Mononuclear cell (primary cell): ENCODE results near the gene SCO2. TPM values are rescaled to one million over a fixed set of nuclear protein-coding genes. Genes with fewer than 3 reads are reported as not detected.
"Not testable (repeated sequence)": the region's sequence is repeated elsewhere in the genome, so short reads cannot be mapped to it uniquely, and the experiment has no call there.

Experiments
- H3K27me3 ChIP-seq: 2 replicates; pipeline ENCODE4 v1.6.0; 2011; ENCODE audit warnings: low read length, control low read depth; ENCODE audit not compliant: insufficient read depth
- H3K4me1 ChIP-seq: 2 replicates; pipeline ENCODE4 v1.5.1; 2011; ENCODE audit warnings: mild to moderate bottlenecking, low read length, control low read depth; ENCODE audit not compliant: insufficient read depth
- H3K4me3 ChIP-seq: 2 replicates; pipeline ENCODE4 v1.5.1; 2011; ENCODE audit warnings: mild to moderate bottlenecking, low read length, moderate library complexity
- H3K9me3 ChIP-seq: 2 replicates; pipeline ENCODE4 v1.5.1; 2011; ENCODE audit warnings: low read depth, mild to moderate bottlenecking, control low read depth, low read length
- total RNA-seq: library from RNA; depleted of rRNA; stranded (reverse); fragments of >200 nt; gene quantifications from one replicate; pipeline ENCODE4 v1.2.3, GENCODE V29; 2012

SCO2 gene
- total RNA-seq, 1 donor, result 33.8 TPM

DNA sequence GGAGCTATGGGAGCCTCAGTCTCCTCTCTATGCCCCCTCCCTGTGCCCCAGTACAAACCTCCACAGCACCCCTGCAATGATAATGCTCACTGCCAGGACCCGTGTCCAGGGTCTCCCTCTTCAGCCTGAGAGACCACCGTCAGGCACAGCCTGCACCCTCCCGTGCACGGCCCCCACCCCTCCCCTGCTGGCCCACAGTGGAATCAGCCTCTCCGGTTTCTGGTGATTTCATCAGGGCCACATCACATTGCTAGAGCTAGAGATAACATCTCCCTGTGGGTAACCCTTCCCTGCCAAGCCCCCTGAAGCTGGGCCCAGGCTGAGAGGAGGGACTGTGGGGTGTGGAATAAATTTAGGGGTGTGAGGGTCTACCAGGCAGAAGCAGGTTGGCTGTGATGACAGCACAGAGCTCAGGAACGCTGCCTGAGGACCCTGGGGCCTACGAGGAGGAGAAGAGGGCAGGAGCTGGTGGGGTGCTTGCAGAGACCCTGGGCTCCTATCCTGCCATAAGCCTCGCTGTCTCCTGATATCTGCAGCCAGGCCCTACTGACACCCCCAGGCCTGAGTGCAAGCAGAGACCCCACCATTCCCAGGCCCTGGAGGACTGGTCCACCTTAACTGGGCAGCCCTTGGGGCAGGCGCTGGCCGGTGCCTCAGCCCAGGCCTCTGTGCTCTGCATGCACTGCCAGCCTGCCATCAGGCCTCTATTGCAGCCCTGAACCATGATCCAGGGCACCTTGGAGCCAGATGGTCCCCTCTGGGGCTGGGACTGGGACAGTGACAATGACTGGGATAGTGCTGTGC is 20.3 kb upstream of the SCO2 start, which contains the start of gene KLHDC7B:
KLHDC7B (plus strand) TSS at position 378 of the 804 bp plus-strand sequence; CDS start at position 723, 345 bp downstream.
- H3K27me3 ChIP-seq, result no peaks in the 10 kb centered on the region
- H3K9me3 ChIP-seq, result no peaks in the 10 kb centered on the region
- peaks cover 90% of the 10 kb centered on the region for H3K4me1 ChIP-seq
- H3K4me3 ChIP-seq, result no peak within 1 kb of the TSS

- no peaks in the 10 kb centered on the region for H3K27me3 ChIP-seq
- no peaks in the 10 kb centered on the region for H3K9me3 ChIP-seq
- H3K4me1 ChIP-seq, result peaks cover 93% of the 10 kb centered on the region
- H3K4me3 ChIP-seq, result no peak overlapping the region
These were observed 19.4 kb upstream of the SCO2 start for GRCh38 chr22:50544746-50545253.

DNA sequence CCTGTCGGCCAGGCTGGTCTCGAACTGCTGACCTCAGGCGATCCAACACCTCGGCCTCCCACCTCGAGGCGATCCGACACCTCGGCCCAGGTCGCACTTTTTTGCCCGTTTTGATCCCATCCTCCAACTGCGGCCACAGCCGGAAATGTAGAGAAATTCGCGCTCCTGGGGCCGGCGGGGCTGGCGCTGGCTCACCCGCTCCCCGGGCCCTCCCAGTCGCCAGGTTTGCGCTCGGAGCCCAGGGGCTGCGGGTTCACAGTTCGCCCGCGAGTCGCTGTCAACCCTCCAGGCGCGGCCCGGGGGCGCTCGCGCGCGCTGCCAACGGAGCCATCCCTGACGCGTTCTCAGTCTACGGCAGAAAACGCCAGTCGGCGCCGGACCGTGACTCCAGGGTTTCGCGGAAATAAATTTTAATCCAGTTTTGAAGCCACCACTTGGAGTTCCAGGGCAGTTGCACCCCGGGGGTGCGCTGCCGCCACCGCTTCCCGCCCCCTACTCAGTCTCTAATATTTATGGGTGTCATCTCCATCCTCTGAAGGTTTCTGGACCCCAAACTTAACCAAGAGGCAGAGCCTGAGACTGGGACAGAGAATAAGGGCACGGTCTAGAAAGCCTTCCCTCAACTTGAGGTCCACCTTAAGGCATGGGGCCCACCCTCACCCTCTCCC is 18.8 kb upstream of the SCO2 start:
- H3K9me3 ChIP-seq, result no peaks in the 10 kb centered on the region
- H3K4me1 ChIP-seq, result peaks cover 93% of the 10 kb centered on the region
- H3K4me3 ChIP-seq, result peak overlapping the region; percentile 10
- H3K27me3 ChIP-seq, result no peaks in the 10 kb centered on the region

DNA sequence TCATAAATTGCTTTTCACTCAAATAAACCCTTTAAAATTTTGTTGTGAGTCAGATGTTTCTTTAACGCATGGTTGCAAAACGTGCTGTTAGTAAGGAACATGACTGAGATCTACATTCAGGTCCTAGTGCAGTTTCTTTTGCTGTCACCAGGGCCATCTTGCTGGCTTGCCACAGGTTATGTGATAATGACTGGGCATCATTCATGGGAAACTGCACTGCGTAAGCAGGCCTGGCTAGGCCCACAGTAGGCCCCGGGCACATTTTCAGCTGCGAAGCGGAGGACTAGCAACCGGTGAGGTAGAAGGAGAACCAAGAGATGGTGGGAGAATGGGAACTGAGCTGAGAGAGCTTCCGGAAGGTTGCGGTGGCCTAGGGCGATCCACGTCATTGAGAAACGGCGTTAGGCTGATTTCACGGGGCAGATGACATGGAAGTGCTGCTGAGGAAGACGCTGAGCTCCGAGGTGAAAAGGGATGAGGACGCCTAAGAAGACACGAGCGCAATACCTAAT is 17.1 kb upstream of the SCO2 start:
- Histone ChIP-seq H3K4me3 (peak overlapping the region; percentile 10), H3K9me3 (no peaks in the 10 kb centered on the region), H3K4me1 (peaks cover 96% of the 10 kb centered on the region), H3K27me3 (no peaks in the 10 kb centered on the region)

GRCh38 chr22:50541667-50542026 is 16.2 kb upstream of the SCO2 start:
- peaks cover 97% of the 10 kb centered on the region for H3K4me1 ChIP-seq
- not testable (repeated sequence) for H3K27me3 ChIP-seq, H3K9me3 ChIP-seq
- H3K4me3 ChIP-seq, result peak overlapping the region; percentile 10

DNA sequence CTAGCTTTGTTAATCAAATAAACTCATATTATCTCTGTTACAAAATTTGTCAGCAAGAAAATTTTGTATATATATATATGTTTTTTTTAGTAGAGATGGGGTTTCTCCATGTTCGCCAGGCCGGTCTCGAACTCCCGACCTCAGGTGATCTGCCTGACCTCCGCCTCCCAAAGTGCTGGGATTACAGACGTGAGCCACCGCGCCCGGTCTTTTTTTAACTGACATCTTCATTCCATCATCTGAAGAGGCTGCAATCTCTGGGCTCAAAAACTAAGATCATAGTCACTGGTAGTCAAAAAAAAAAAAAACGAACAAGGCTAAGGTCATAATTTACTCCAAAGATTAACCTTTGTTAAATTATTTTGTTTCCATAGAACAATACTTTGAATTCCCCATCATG is 15.0 kb upstream of the SCO2 start:
- Histone ChIP-seq H3K27me3 (no peaks in the 10 kb centered on the region), H3K4me3 (no peak overlapping the region), H3K9me3 (no peaks in the 10 kb centered on the region), H3K4me1 (peaks cover 100% of the 10 kb centered on the region)

DNA sequence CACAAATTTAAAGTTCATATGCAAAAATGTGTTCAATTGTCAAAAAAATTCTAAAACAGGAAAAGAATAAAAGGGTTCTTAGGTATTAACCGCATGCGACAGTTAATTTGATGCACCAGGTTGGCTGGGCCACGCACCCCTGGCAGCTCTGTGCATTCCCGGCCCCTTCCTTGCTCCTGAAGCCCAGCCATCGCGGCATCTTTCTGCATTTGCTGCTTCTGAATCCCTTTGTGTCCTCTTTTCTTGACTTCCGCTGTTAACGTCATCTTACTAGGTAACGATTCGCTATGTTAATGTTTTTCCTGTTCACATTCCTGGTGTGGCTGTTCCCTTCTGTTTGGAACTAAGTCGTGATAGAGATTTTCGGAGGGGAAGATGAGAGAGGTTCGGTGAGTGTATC is 12.4 kb upstream of the SCO2 start:
- Histone ChIP-seq H3K27me3 (no peaks in the 10 kb centered on the region), H3K4me1 (peaks cover 100% of the 10 kb centered on the region), H3K4me3 (no peak overlapping the region), H3K9me3 (no peaks in the 10 kb centered on the region)

- no peaks in the 10 kb centered on the region for H3K27me3 ChIP-seq
- no peaks in the 10 kb centered on the region for H3K9me3 ChIP-seq
- H3K4me1 ChIP-seq, result peaks cover 96% of the 10 kb centered on the region
- no peak overlapping the region for H3K4me3 ChIP-seq
These were observed 10.8 kb upstream of the SCO2 start for GRCh38 chr22:50536226-50536625.

DNA sequence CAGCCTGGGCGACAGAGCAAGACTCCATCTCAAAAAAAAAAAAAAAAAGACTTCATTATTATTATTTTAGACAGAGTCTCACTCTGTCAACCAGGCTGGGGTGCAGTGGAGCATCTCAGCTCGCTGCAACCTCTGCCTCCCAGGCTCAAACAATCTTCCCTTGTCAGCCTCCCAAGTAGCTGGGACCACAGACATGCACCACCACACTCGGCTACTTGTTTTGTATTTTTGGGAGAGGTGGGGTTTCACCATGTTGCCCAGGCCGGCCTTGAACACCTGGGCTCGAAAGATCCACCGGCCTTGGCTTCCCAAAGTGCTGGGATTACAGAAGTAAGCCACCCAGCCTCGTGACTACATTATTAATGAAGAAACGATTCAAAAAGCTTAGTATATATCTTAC is 9.7 kb upstream of the SCO2 start:
- Histone ChIP-seq H3K4me1 (peaks cover 89% of the 10 kb centered on the region), H3K4me3 (no peak overlapping the region), H3K9me3 (no peaks in the 10 kb centered on the region), H3K27me3 (no peaks in the 10 kb centered on the region)

DNA sequence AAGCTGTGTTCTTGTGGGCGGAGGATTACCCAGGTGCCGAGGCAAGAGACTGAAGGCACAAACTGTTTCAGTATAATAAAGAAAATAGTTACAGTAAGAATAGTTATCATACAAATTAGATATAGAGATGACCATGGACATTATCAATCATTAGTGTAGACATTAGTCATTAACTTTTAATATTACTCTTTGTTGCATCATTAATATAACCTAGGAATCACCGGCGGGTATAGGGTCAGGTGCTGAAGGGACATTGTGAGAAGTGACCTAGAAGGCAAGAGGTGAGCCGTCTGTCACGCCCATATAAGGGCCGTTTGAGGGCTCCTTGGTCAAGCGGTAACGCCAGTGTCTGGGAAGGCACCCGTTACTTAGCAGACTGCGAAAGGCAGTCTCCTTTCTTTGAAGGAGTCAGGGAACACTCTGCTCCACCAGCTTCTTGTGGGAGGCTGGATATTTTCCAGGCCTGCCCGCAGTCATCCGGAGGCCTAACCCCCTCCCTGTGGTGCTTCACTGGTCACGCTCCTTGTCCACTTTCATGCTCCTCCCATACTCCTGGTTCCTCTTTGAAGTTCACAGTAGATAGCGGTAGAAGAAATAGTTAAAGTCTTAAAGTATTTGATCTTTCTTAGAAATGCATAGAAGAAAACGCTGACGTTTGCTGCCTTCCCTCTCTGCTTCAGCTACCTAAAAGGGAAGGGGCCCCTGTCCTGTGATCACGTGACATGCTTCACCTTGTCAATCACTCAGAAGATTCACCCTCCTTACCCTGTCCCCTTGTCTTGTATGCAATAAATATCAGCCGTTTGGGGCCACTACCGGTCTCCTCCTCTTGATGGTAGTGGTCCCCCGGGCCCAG is 8.7 kb upstream of the SCO2 start:
- H3K9me3 ChIP-seq, H3K27me3 ChIP-seq, H3K4me3 ChIP-seq: not testable (repeated sequence)
- peaks cover 85% of the 10 kb centered on the region for H3K4me1 ChIP-seq

DNA sequence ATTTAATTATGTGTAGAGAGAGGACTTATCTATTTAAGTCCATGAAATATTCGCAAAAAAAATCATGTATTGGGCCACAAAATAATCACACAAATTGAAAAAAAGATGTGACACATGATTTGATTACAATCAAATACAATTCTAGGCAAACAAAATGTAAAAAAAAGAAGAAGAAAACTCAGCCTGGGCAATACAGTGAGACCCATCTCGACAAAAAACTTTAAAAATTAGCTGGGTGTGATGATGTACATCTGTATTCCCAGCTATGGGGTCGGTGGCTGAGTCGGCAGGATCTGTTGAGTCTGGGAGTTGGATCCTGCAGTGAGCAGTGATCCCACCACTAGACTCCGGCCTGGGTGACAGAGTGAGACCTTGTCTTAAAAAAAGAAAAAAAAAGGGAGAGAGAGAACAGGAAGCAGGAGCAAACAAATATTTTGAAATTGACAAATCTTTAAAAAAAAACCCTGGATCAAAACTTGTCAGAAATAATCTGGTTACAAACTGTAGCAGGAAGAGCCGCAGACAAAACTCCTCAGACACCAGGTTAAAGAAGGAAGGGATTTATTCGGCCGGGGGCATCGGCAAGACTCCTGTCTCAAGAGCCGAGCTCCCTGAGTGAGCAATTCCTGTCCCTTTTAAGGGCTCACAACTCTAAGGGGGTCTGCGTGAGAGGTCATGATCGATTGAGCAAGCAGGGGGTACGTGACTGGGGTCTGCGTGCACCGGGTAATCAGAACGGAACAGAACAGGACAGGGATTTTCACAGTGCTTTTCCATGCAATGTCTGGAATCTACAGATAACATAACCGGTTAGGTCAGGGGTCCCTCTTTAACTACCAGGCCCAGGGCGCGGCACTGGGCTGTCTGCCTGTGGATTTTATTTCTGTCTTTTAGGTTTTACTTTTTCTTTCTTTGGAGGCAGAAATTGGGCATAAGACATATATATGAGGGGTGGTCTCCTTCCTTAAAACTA is 7.7 kb upstream of the SCO2 start:
- Histone ChIP-seq H3K9me3 (no peaks in the 10 kb centered on the region), H3K4me1 (peaks cover 84% of the 10 kb centered on the region)

DNA sequence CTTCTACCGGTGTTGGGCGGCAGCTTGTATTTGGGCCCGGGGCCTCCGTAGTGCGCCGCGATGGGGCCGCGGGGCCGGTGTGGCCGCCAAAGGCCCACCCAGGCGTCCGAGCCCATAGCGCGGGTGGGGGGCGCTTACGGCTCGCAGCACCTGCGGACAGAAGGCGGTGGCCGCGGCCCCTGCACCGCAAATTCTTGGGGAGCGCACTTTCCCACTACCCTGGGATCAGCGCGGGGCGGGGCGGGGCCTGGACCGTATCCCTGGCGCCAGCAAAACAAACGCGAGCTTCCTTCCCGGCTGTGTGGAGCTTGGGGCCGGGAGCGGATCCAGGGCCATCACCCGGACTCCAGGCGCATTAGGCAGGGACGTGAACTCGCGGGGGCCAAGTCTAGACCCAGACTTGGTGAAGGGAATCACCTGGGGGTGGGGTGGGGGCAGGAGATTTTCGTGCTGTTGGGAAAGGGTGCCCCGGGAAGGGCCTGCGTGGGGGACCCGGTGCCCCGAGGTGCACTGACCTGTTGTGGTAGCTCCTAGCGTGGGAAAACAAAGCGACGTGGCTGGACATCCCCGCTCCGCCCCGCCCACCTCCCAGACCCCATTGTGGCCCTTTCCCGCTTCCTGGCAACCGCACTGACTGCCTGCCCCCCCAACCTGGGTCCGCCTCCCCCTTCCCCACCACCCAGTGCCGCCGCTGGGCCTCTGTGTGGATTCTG is 6.7 kb upstream of the SCO2 start:
- H3K4me3 ChIP-seq, result peak overlapping the region; percentile 94
- H3K27me3 ChIP-seq, result no peaks in the 10 kb centered on the region
- H3K9me3 ChIP-seq, result no peaks in the 10 kb centered on the region
- H3K4me1 ChIP-seq, result peaks cover 84% of the 10 kb centered on the region

More for the DNA sequence above, 7.7 kb upstream of the SCO2 start:
- H3K4me3 ChIP-seq, result peak overlapping the region; percentile 94
- no peaks in the 10 kb centered on the region for H3K27me3 ChIP-seq

GRCh38 chr22:50531546-50531961 is 6.2 kb upstream of the SCO2 start:
- Histone ChIP-seq H3K27me3 (no peaks in the 10 kb centered on the region), H3K4me1 (peaks cover 84% of the 10 kb centered on the region), H3K4me3 (peak overlapping the region; percentile 94), H3K9me3 (no peaks in the 10 kb centered on the region)
